Suprapubic skin (tissue), 3 donors: Measurements from ENCODE around the gene GEN1.

Experiments used
- CTCF ChIP-seq, 2 donors: fragments of 200-600 bp in 1 of 2; fragments of 450-650 bp in 1 of 2; sonication (generic) in 1 of 2; IDR thresholded peaks; one replicate each; pipeline ENCODE4 v1.5.1; 2016 to 2019; ENCODE audit warnings: antibody characterized with exemption in 2 of 2, mild to moderate bottlenecking in 1 of 2, moderate library complexity in 1 of 2
- EP300 ChIP-seq: sonication (generic); formaldehyde crosslinking; IDR thresholded peaks from one replicate; pipeline ENCODE4 v1.6.1; 2017; ENCODE audit warnings: antibody characterized with exemption

GRCh38 chr2:17736989-17737388, 16.9 kb upstream of the GEN1 start:
- TF ChIP-seq CTCF (IDR thresholded peaks at IDR 0.05) (no peak), EP300 (no peak)
